HG03342 (cell line): ENCODE results near the gene PNPLA2.
A peak's percentile ranks its signal among the peaks of the same experiment; 100 is the strongest.

Experiments
- ATAC-seq: cut with Tn5 transposase; IDR thresholded peaks from one replicate; pipeline ENCODE4 v1.9.1; 2021; ENCODE audit warnings: mild to moderate bottlenecking, moderate library complexity; ENCODE audit not compliant: unreplicated experiment

Gene PNPLA2

DNA sequence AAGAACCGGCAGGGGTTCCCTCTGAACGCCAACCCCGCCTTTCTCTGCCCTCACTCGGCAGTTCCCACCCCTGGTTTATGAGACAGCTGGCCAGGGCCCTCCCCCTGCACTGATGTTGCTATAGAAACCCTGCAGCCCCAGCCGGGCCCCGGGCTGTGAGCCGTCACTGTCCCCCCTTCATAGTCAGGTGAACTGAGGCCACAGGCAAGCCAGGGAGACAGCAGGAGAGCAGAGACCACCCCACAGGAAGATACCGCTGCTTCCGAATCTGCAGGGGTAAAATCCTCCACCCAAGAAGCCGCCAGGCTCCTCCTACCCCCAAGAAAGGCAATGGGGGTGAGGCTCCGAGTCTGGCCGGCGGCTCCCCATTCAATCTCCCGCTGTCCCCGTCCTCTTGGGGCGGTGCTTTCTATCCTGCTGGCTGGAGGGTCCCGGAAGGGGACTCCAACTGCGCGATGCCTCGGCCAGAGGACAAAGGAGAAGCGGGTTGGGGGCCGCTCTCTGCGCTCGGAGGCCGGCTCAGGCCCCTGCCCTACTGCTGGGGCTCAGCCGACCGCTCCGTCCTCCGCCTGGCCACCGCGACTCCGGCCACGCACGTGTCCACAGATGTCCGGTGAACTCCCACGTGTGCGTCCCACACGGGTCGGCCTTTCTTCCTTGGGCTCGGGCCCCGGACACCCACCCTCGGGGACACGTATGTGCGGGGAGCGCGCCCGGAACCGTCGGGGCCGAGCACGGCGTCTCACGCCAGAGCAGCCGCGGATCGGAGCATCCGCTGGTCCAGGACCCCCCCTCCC, 21.2 kb upstream of the PNPLA2 start:
- peak; percentile 42 for ATAC-seq

DNA sequence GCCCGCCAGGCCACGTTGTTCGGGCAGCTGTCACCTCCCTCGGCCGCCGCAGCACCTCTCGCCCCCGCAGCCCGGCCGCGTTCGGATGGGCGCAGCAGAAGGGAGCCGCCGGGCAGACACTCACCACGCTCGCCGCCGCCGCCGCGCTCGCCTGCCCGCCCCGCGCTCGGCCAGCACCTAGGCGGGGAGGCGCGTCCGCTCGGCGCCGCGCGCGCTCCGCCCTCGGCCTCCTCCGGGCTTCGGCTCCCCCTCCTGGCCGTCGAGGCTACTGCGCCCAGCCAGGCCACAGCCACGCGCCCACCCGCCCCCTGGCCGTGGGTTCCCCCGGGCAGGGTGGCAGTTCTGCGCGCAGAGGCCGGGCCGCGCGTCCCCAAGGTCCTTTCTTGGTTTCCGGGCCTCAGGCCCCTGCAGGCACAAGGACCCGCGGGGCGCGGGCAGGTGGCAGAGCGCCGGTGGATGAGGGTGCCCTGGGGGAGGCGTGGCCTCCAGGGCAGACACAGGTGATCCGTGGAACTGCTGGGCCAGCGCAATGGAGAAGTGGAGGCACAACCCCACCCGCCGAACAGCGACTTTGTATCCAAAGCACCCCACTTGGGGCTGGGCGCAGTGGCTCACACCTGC, 20.5 kb upstream of the PNPLA2 start, which contains the start of gene SLC25A22:
TSS of gene SLC25A22 (minus strand) at position 189 of the 621 bp plus-strand sequence. CDS start 3,275 bp downstream, outside the sequence.
- ATAC-seq = peak; percentile 58

DNA sequence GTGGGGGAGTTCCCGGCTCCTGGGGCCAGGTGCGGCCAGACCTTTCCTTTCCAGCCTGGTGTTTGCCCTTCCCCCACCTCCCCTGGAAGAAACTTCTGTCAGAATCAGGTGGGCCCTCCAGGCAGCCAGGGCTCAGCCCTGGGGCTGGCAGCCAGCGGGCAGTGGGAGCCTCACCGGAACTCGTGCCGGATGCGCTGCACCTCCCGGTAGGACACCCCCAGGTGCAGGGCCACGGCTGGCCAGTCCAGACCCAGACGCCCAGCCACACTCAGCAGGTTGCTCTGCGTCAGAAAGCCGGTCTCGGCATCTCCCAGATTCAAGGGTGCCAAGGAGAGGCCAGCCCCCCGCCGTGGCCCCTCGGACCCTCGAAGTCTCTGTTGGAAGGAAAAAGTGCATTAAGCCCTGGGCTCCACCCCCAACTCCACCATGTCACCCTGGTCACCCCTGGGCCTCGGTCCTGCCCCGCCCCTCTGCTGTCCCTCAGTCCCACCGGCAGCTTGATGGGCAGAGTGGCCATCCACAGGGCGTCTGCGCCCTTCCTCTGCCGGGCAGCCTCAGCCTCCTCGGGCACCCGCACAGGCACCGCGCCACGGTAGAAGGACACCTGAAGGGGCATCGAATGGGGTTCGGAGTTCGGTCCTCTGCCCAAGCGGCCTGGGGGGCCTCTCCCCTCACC, 18.9 kb upstream of the PNPLA2 start:
- no peak for ATAC-seq

DNA sequence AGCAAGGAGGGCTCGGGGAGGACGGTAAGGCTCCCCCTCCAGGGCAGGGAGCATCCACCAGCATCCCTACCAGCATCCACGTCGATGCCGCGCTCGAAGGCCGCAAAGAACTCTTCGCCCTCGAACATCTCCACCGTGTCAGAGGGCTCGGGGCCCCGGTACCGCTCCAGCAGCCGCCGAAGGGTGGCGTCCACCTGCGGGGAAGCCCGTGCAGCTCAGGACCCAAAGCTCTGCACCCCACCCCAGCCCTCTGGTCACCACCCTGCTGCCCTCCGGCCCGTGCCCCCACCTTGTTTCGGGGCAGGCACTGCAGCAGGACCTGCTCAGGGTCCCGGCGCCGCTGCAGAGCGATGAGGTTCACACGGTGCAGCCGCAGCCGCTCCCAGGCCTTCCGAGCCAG, 18.2 kb upstream of the PNPLA2 start:
- ATAC-seq = no peak

DNA sequence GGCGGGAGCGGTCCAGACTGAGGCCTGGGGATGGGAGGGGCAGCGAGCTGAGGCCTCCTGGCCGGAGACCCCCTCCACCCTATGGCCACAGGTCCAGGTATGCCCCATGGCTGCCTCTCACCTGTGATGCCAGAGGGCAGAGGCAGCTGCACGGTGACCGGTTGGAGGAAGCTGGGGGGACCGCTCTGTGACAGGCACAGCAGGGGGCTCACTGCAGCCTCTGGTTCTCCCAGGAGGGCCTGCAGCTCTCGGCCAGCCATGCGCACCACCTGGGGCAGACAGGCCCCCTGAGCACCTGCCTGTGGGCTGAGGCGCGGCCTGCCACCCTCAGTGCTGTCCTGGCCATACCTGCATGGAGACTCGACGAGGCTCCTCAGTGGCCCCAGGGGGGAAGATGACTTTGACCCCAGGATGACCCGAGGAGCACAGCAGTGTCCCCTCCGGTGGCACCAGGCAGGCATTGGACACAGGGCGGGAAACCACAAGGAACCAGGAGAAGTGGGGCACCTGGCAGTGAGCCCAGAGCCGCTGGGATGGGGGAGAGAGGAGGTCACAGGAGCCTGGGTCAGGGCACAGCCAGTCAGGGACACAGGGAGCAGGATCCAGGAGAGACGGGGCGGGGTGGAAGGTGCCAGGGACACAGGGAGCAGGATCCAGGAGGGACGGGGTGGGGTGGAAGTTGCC, 17.5 kb upstream of the PNPLA2 start:
- ATAC-seq = no peak

DNA sequence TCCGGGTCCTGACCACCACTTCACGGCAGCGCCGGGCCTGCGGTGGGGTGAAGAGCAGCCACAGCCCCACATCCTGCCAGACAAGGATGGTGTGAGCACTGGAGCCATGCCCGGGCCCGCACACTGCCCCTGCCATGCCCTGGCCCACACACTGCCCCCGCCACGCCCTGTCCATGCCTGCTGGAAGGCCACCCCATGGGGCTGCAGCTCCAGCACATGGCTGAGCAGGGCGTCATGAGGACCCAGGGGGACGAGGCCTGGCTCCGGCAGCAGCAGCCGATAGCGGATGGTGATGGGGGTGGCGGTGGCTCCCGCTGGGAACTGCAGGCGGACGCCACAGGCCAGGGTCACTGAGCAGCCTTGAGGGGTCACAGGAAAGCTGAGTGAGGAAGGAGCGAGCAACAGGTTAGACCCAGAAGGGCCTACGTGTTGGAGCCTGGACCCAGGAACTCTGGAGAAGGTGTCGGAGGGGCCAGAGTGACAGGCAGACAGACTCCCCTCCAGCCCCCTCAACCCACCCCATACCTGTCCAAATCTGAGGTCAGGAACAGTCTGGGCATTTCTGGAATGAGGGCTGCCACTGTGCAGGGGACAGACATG, 16.6 kb upstream of the PNPLA2 start:
- ATAC-seq = no peak

DNA sequence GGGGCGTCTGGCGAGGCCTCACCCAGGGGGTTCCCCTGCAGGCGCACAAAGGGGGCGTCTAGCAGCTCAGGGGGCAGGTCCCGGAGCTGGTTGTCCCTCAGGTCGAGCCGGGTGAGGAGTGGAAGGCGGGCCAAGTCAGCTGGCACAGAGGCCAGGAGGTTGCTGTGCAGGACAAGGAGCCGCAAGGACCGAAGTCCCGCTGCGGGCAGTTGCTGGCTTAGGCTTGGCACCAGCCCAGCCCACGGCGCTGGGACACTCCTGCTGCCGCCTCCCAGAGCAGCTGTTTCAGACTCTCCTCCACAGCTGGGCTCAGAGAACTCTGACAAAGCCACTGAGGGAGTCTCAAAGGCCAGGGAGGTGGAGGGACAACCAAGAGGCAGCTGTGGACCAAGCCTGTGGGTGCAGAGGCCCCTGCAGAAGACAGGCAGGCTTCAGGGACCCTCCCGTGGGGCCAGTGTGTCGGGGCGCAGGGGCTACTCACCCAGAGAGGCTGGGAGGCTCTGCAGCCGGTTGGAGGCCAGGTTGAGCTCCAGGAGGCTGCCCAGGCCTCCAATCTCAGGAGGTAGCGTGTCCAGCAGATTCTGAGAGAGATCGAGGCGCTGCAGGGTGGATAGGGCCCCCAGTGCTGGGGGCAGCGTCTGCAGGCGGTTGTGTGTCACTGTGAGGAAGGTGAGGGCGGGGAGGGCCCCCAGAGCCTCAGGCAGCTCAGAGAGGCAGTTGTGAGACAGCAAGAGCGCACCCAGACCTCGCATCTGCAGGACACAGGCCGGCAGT, 15.8 kb upstream of the PNPLA2 start:
- no peak for ATAC-seq

DNA sequence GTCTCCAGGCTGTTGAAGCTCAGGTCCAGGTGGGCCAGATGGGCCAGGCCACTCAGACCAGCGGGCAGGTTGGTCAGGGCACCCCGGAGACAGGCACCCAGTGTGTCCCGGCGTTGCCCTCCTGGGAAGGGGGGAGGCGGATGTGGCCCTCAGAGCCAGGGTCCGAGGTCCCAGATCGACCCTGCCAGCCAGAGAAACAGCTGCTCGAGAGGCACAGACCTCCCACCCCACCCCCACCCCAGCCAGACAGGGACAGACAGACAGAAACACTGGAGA, 15.3 kb upstream of the PNPLA2 start:
- no peak for ATAC-seq

DNA sequence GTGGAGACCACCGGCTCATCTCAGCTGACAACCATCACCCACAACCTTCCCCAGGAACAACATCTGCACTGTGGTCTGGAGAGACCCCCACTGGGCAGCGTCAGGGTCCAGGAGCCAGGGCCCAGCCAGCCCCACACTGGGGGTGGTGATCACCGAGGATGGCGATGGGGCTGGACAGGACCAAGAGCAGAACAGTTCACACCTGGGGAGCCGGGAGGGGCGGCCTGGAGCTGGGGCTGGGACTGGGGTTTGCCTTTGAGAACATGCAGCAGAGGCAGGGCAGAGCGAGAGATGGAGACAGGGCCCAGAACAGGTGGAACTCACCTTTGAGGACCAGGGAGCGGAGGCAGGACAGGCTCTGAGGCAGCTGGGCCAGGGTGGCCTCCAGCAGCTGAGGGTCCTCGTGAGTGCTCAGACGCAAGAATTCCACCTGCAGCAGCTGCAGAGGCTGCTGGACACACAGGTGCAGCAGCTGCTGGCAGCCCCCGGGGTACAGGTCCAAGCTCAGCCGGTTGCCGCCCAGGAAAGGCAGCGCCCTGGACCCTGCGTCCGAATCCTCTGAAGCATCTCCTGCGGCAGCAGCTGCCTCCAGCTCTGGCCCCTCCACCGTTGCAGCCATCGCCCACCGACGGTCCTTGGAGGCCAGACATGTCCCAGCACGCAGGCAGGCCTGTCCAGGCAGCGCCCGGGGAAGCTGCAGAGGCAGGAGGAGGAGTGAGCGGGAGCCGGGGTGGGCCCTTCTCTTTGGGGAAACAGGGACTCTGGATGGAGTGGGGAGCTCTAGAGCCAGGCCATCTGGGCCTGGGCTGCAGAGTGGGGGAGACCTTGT, 14.7 kb upstream of the PNPLA2 start:
- no peak for ATAC-seq

DNA sequence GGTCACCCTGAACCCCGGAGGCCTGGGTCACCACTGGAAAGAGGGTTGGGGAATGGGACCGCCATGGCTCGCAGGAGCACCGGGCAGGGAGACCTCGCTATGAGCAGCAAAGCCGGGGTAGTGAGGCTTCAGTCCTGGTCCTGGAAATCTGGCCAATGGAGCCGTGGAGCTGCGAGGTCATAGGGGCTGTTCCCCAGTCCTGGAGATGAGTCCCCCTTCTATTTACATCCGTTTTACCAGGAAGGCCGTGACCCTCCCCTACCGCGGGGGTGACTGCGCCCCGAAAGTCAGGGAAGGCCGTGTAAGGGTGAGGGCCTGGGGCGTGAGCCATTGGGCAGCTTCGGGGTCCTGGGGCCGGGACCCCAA, 14.1 kb upstream of the PNPLA2 start:
- ATAC-seq = no peak

DNA sequence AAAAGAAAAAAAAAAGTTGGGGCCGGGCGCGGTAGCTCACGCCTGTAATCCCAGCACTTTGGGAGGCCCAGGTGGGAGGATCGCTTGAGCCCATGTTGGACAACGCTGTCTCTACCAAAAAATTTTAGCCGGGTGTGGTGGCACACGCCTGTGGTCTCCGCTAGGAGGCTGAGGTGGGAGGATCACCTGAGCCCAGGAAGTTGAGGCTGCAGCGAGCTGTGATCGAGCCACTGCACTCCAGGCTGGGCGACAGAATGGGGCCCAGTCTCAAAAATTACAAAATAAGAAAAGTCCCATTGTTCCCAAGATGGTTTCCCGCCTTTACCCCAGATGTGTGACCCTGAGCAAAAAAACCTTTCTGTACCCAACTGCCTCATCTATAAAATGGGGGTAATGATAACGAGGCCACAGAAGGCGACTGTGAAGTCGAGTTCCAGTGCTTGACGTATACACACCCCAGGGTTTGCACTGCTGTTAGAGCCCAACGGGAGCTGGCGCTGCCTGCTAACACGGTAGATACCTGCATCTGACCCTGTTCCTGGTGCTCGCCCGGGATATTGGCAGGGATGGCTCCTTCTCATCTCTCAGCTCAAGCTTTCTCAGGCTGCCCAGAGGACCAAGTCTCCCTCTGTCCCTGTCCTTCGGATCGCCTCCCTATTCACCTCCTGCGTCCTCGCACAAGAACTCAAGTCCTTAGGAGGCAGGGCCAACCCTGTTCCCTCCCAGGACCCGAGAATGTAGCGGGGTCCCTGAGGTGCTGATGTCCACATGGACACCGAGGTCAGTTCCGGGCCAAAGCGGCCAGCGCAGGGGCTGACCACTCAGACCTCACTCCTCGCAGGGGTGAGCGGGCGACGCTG, 10.1 kb upstream of the PNPLA2 start:
- ATAC-seq = no peak

DNA sequence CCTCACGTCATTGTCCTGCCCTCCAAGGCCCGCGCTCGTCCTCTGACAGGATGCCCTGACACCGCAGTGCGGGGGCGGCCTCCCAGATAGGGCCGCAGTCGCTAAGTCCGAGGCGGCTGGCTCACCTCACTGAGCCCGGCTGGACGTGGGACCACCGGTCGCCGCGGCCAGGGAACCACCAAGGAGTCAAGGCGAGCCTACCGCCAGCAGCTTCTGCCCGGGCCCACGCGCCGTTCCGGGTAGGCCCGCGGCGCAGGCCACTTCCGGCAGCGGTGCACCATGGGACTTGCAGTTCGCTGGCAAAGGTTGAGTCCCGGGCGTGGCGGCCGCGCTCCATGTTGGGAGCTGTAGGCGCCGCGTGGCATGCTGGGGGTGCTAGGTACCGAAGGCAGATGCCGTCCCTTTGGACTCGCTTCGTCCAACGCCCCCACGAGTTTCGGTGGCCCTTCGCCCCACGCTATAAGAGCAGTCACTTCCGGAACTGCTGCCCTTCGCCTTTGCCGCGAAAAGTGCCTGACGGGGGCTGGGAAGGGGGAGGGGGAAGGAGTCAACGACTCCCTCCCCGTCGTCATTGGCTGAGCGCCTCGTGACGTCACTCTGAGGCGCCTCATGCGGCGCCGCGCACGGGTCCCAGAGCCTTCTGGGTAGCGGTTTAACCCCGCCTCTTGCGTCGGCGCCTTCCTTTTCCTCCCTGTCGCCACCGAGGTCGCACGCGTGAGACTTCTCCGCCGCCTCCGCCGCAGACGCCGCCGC, 9.3 kb upstream of the PNPLA2 start, which contains the start of gene RPLP2:
TSS of gene RPLP2 (plus strand) at position 681 of the 753 bp plus-strand sequence. CDS start 268 bp downstream, outside the sequence.
- peak; percentile 70 for ATAC-seq

DNA sequence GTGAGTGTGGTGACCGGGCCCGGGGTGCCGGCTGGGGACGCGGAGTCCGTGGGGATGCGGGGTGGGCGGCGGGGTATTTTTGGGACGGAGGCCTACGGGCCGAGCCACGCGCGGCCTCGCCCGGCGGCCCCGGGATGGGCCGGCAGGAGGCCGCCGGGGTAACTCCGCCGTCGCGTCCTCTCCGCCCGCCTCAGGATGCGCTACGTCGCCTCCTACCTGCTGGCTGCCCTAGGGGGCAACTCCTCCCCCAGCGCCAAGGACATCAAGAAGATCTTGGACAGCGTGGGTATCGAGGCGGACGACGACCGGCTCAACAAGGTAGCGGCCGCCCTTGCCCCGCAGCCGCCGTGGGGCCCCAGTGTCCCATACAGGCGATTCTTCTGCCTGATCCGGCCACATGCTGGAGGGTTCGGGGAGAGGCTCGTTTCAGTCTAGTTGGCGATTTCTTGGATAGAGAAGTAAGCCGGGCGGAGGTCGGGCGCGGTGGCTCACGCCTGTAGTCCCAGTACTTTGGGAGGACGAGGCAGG, 8.6 kb upstream of the PNPLA2 start:
- no peak for ATAC-seq

DNA sequence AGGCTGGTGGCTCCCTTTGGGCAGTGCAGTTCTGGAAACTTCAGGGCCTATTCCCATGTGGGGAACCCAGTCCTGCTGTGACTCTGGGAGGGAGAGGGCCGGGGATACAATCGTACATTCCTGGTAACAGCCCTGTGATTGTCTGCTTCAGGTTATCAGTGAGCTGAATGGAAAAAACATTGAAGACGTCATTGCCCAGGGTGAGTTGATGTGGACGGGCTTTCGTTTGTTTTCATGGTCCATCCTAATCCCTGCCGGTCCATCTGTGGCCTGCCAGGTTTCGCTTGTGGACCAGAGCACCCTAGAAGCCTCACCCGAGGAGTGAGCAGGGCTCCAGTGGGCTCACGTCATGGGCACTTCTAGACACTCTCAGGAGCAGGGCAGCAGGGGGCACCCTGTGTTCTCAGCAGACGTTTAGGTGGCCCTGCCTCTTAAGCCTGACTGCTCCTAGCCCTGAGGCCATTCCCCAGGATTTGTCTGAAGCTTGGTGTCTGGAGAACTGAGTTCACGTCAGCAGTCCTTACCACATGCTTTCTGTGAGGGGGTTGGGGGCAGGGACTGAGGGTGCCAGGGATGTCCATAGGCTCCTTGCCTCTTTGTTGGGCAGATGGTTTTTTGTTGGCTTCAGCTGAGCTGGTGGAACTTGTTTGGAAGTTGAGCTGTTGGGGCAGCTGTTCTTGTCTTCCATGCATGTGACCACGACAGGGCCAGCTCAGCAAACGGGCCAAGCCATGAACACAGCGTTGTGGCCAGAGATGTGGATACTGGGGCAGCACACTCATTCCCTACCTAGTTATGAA, 7.1 kb upstream of the PNPLA2 start:
- ATAC-seq = no peak

DNA sequence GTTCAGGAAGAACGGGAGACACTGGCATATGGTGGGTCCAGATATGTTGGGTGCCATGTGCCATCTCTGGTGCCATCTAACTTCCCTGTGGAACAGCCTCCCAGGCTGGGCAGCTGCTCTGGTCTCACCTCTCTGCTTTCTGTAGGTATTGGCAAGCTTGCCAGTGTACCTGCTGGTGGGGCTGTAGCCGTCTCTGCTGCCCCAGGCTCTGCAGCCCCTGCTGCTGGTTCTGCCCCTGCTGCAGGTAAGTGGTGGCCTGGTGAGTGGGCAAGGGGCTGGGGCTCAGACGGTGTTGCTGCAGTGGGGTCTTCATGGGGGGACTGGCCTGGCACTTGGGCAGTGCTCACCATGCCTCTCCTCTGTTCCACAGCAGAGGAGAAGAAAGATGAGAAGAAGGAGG, 6.3 kb upstream of the PNPLA2 start:
- no peak for ATAC-seq

DNA sequence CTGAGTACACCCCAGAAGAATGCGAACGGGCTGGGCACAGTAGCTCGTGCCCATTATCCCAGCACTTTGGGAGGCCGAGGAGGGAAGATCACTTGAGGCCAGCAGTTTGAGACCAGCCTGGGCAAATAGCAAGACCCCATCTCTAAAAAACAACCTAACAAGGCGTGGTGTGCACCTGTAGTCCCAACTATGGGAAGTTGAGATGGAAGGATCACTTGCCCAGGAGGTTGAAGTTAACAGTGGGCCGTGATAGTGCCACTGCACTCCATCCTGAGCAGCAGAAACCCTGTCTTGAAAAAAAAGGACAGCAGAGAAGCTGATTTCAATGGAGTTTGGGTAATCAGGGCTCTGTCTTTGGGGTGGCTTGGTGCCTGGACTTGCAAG, 5.7 kb upstream of the PNPLA2 start:
- ATAC-seq = no peak
